DOHH2 (cell line): ENCODE data around the gene PIN1.

Source experiments
- H3F3A ChIP-seq: fragments of 200-600 bp; sonication (generic), shearing (Covaris generic); 2 replicates; pipeline ENCODE4 v1.6.0; 2016; ENCODE audit warnings: antibody characterized with exemption, mild to moderate bottlenecking; ENCODE audit not compliant: control insufficient read depth, insufficient read depth
- H3K27ac ChIP-seq: fragments of 200-600 bp; sonication (generic); 2 replicates; pipeline ENCODE4 v1.5.1; 2014; ENCODE audit warnings: low read depth, mild to moderate bottlenecking, low read length, moderate library complexity
- H3K27me3 ChIP-seq: fragments of 200-600 bp; sonication (generic); 2 replicates; pipeline ENCODE4 v1.6.1; 2014; ENCODE audit warnings: mild to moderate bottlenecking, low read length, mixed read lengths; ENCODE audit not compliant: control insufficient read depth
- H3K36me3 ChIP-seq: fragments of 200-600 bp; sonication (generic); 2 replicates; pipeline ENCODE4 v1.6.1; 2014; ENCODE audit warnings: mild to moderate bottlenecking, low read length, moderate library complexity, mixed read lengths; ENCODE audit not compliant: control insufficient read depth
- H3K4me1 ChIP-seq: fragments of 200-600 bp; sonication (generic); 2 replicates; pipeline ENCODE4 v1.6.1; 2014; ENCODE audit warnings: mild to moderate bottlenecking, low read length, mixed read lengths; ENCODE audit not compliant: control insufficient read depth
- H3K4me2 ChIP-seq: fragments of 200-600 bp; sonication (generic); 2 replicates; pipeline ENCODE4 v1.6.0; 2014; ENCODE audit warnings: mild to moderate bottlenecking, low read length, moderate library complexity
- H3K4me3 ChIP-seq: fragments of 200-600 bp; sonication (generic); 2 replicates; pipeline ENCODE4 v1.5.1; 2014; ENCODE audit warnings: mild to moderate bottlenecking, low read length, mixed read lengths
- H3K79me2 ChIP-seq: fragments of 200-600 bp; sonication (generic); 2 replicates; pipeline ENCODE4 v1.6.1; 2014; ENCODE audit warnings: mild to moderate bottlenecking, low read length, mixed read lengths; ENCODE audit not compliant: control insufficient read depth
- H3K9me2 ChIP-seq: fragments of 200-600 bp; sonication (generic); replicated peaks from 2 replicates; pipeline ENCODE4 v1.6.1; 2014; ENCODE audit warnings: mild to moderate bottlenecking, low read length, mixed read lengths; ENCODE audit not compliant: control insufficient read depth
- H3K9me3 ChIP-seq: fragments of 200-600 bp; sonication (generic); 2 replicates; pipeline ENCODE4 v1.6.1; 2014; ENCODE audit warnings: antibody characterized with exemption, low read length, mixed read lengths; ENCODE audit not compliant: control insufficient read depth, insufficient read depth
- H4K20me1 ChIP-seq: fragments of 200-600 bp; sonication (generic); 2 replicates; pipeline ENCODE4 v1.6.0; 2014; ENCODE audit warnings: low read depth, mild to moderate bottlenecking, antibody characterized with exemption, low read length, moderate library complexity; ENCODE audit not compliant: control insufficient read depth, insufficient read depth
- CTCF ChIP-seq: fragments of 200-600 bp; sonication (generic); IDR thresholded peaks from one replicate; pipeline ENCODE4 v1.5.1; 2014; ENCODE audit warnings: antibody characterized with exemption, mild to moderate bottlenecking, low read depth, low read length; ENCODE audit not compliant: poor library complexity, severe bottlenecking
- EZH2phosphoT487 ChIP-seq: fragments of 200-600 bp; sonication (generic); IDR thresholded peaks from 2 replicates; pipeline ENCODE4 v1.6.1; 2017; ENCODE audit warnings: borderline replicate concordance, mild to moderate bottlenecking, antibody characterized with exemption, low read length, moderate library complexity, mixed read lengths

Gene PIN1

DNA sequence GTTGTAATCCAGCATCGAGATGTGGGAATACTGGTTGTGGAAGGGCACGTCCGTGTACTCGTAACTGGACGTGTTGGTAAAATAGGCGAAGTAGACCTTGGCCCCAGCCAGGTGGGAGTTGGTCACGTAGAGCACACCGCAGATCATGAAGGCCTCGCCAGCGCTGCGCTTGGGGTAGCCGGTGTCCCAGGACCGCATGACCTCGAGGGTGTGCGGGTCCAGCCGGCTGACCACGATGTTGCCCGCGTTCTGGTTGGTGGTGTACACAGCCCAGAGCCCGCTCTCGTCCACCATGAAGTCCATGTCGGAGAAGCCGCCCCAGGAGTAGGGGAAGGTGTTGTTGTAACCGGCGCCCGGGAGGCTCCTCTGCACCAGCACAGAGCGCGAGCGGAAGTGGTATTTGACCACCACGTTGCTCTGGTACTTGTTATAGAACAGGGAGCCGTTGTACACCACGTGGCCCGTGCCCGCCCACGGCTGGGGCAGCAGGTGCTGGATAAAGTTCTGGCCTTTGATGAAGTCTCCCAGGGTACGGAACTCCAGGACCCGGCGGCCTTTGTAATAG, 19.2 kb downstream of the PIN1 start:
- Histone ChIP-seq H4K20me1 (no peaks in the 10 kb centered on the region), H3K4me1 (peaks cover 4% of the 10 kb centered on the region; the same call in 1 of the 2 replicates), H3K4me2 (no peak overlapping the region), H3K9me2 (no peaks in the 10 kb centered on the region), H3K27ac (no peak overlapping the region), H3F3A (no peaks in the 10 kb centered on the region), H3K27me3 (no peaks in the 10 kb centered on the region), H3K4me3 (no peak overlapping the region), H3K79me2 (no peaks in the 10 kb centered on the region), H3K9me3 (no peaks in the 10 kb centered on the region), H3K36me3 (no peaks in the 10 kb centered on the region)
- TF ChIP-seq CTCF (no peak), EZH2phosphoT487 (no peak)

DNA sequence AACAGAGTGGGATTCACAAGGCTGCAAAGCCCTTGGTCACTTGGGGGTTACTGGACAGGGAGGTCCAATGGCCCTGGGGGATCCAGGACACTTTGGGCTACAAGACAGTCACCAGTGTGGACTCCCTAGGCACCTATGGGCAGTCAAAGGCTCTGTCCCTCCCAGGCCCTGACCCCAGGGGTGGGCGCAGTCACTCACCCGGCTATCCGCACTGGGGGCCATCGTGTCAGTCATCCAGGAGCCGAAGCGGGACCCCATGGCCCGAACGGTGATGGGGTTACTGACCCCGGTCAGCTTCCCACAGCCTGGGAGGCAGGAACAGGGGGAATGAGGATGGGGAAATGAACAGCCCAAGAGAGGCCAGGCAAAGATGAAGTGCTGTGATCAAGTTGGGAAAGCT, 21.5 kb downstream of the PIN1 start:
- TF ChIP-seq CTCF (no peak), EZH2phosphoT487 (no peak)
- Histone ChIP-seq H3K79me2 (no peaks in the 10 kb centered on the region), H3K27ac (no peak overlapping the region), H3K9me2 (no peaks in the 10 kb centered on the region), H3K9me3 (no peaks in the 10 kb centered on the region), H3K4me3 (no peak overlapping the region), H3K36me3 (no peaks in the 10 kb centered on the region), H3K27me3 (no peaks in the 10 kb centered on the region), H4K20me1 (no peaks in the 10 kb centered on the region), H3F3A (no peaks in the 10 kb centered on the region), H3K4me1 (peaks cover 4% of the 10 kb centered on the region; the same call in 1 of the 2 replicates), H3K4me2 (no peak overlapping the region)

DNA sequence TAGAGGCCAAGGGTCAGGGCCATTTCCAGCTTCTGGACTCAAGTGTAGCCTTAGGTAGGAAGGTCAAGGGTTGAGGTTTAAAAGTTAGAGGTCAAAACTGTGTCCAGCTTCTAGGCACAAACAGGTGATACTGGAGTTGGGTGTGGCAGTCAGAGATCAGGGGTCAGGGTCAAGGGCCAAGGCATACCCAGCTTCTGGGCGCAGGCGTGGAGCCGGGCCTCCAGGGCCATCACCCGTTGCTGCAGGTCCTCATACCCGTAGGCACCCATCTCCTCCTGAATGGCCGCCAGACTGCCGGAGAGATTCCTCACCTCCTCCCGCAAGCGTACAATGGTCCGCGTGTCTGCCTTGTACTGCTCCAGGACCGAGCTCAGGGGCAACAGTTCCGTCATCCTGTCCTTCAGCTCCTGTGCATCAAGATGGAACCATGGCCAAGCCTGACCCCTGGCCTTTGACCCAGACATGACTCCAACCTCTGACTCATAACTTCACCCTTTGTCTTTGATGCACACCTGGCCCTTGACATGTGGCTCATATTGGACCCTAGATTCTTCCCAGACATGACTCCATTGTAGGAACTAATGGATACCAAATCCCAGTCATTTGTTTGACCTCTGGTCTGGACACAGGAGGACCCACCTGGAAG, 22.1 kb downstream of the PIN1 start:
- Histone ChIP-seq H3K4me3 (no peak overlapping the region), H3K9me2 (no peaks in the 10 kb centered on the region), H3K27ac (no peak overlapping the region), H3K4me2 (no peak overlapping the region), H4K20me1 (no peaks in the 10 kb centered on the region), H3K27me3 (no peaks in the 10 kb centered on the region), H3K36me3 (no peaks in the 10 kb centered on the region), H3K79me2 (no peaks in the 10 kb centered on the region), H3K9me3 (no peaks in the 10 kb centered on the region), H3F3A (no peaks in the 10 kb centered on the region), H3K4me1 (peaks cover 4% of the 10 kb centered on the region; the same call in 1 of the 2 replicates)
- TF ChIP-seq EZH2phosphoT487 (no peak), CTCF (no peak)
